HG02970 (cell line): ENCODE data around the gene CKLF.
"Not testable (repeated sequence)": the region's sequence is repeated elsewhere in the genome, so short reads cannot be mapped to it uniquely, and the experiment has no call there.

Experiments used
- ATAC-seq: cut with Tn5 transposase; IDR thresholded peaks from one replicate; pipeline ENCODE4 v1.9.1; 2021; ENCODE audit warnings: mild to moderate bottlenecking, moderate library complexity, moderate number of reproducible peaks; ENCODE audit not compliant: unreplicated experiment, low FRiP score

CKLF gene

GRCh38 chr16:66563574-66564334 lies 11.4 kb downstream of the CKLF start:
- no peak for ATAC-seq

- ATAC-seq = no peak
These were observed 13.9 kb downstream of the CKLF start, which contains the start of gene CMTM1 for GRCh38 chr16:66566051-66566901. CMTM1 (plus strand) TSS chr16:66566439; CDS start chr16:66566514, 75 bp downstream.

- ATAC-seq = not testable (repeated sequence)
These were observed 14.9 kb downstream of the CKLF start for GRCh38 chr16:66567270-66567669.

GRCh38 chr16:66568355-66568754 lies 16.0 kb downstream of the CKLF start:
- no peak for ATAC-seq

GRCh38 chr16:66569131-66569530 lies 16.8 kb downstream of the CKLF start:
- ATAC-seq = no peak

GRCh38 chr16:66569827-66570405 lies 17.5 kb downstream of the CKLF start:
- ATAC-seq = no peak

GRCh38 chr16:66572356-66572755 lies 20.0 kb downstream of the CKLF start:
- ATAC-seq = no peak

- ATAC-seq = no peak
These were observed 21.7 kb downstream of the CKLF start for GRCh38 chr16:66574081-66574480.

GRCh38 chr16:66574531-66574930 lies 22.2 kb downstream of the CKLF start:
- no peak for ATAC-seq

- ATAC-seq = no peak
These were observed 22.7 kb downstream of the CKLF start for GRCh38 chr16:66575060-66575459.

- no peak for ATAC-seq
These were observed 23.9 kb downstream of the CKLF start for GRCh38 chr16:66576296-66576695.

GRCh38 chr16:66578651-66579531 lies 26.5 kb downstream of the CKLF start, which contains the start of gene CMTM2:
CMTM2 (plus strand) TSS chr16:66579463; CDS start chr16:66579608, 145 bp downstream.
- ATAC-seq = no peak

- no peak for ATAC-seq
These were observed 28.3 kb downstream of the CKLF start for GRCh38 chr16:66580605-66581209.

- ATAC-seq = no peak
These were observed 29.0 kb downstream of the CKLF start for GRCh38 chr16:66581246-66581952.

GRCh38 chr16:66585481-66586239 lies 33.3 kb downstream of the CKLF start:
- ATAC-seq = no peak

GRCh38 chr16:66587881-66588600 lies 35.7 kb downstream of the CKLF start:
- ATAC-seq = no peak

GRCh38 chr16:66588981-66589713 lies 36.8 kb downstream of the CKLF start:
- ATAC-seq = no peak
